Fibroblast of skin of left biceps (primary cell): ENCODE measurements around the gene CAMK4.
A peak's percentile ranks its signal among the peaks of the same experiment; 100 is the strongest.
"Not testable (repeated sequence)": the region's sequence is repeated elsewhere in the genome, so short reads cannot be mapped to it uniquely, and the experiment has no call there.

Experiments
- DNase-seq, 2 experiments: peaks; one replicate each; pipeline ENCODE4 v3.0.0-alpha.2; 2013; ENCODE audit warnings: low read depth in 2 of 2

The CAMK4 gene

GRCh38 chr5:111379391-111379816, 155.2 kb downstream of the CAMK4 start:
- no peak for DNase-seq

GRCh38 chr5:111383288-111383970, 159.2 kb downstream of the CAMK4 start:
- no peak for DNase-seq

GRCh38 chr5:111384220-111384619, 160.0 kb downstream of the CAMK4 start:
- DNase-seq = no peak

- DNase-seq = no peak
These were observed 160.9 kb downstream of the CAMK4 start for GRCh38 chr5:111385051-111385450.

GRCh38 chr5:111385970-111386831, 162.0 kb downstream of the CAMK4 start:
- no peak for DNase-seq

GRCh38 chr5:111386832-111387162, 162.6 kb downstream of the CAMK4 start:
- no peak for DNase-seq

- no peak for DNase-seq
These were observed 163.2 kb downstream of the CAMK4 start for GRCh38 chr5:111387361-111387760.

GRCh38 chr5:111389390-111390082, 165.4 kb downstream of the CAMK4 start:
- DNase-seq = peak in 1 of 2 experiments; percentile 17

GRCh38 chr5:111392181-111392580, 168.0 kb downstream of the CAMK4 start:
- DNase-seq = no peak

- DNase-seq = peak; percentile 45 to 46
These were observed 170.4 kb downstream of the CAMK4 start for GRCh38 chr5:111394586-111394985.

GRCh38 chr5:111398013-111398412, 173.8 kb downstream of the CAMK4 start:
- DNase-seq = no peak

GRCh38 chr5:111399113-111399512, 174.9 kb downstream of the CAMK4 start:
- DNase-seq = no peak

GRCh38 chr5:111401906-111402305, 177.7 kb downstream of the CAMK4 start:
- DNase-seq = no peak

- DNase-seq = no peak
These were observed 180.1 kb downstream of the CAMK4 start for GRCh38 chr5:111404270-111404769.

GRCh38 chr5:111407562-111407961, 183.4 kb downstream of the CAMK4 start:
- no peak for DNase-seq

GRCh38 chr5:111408817-111409216, 184.6 kb downstream of the CAMK4 start:
- DNase-seq = no peak

GRCh38 chr5:111409266-111409665, 185.1 kb downstream of the CAMK4 start:
- not testable (repeated sequence) for DNase-seq

- not testable (repeated sequence) for DNase-seq
These were observed 185.9 kb downstream of the CAMK4 start for GRCh38 chr5:111410067-111410466.

- peak in 1 of 2 experiments; percentile 6 for DNase-seq
These were observed 187.1 kb downstream of the CAMK4 start for GRCh38 chr5:111411301-111411700.

- DNase-seq = no peak
These were observed 188.4 kb downstream of the CAMK4 start for GRCh38 chr5:111412593-111412992.

GRCh38 chr5:111415053-111415452, 190.9 kb downstream of the CAMK4 start:
- no peak for DNase-seq

- DNase-seq = no peak
These were observed 198.1 kb downstream of the CAMK4 start for GRCh38 chr5:111422245-111422644.
